Left ventricle myocardium inferior (tissue), 1 donor: ENCODE data around the gene ITCH. TPM values are rescaled to one million over a fixed set of nuclear protein-coding genes. Genes with fewer than 3 reads are reported as not detected.
"Not testable (repeated sequence)": the region's sequence is repeated elsewhere in the genome, so short reads cannot be mapped to it uniquely, and the experiment has no call there.

Experiments used
- DNase-seq: peaks from one replicate; pipeline ENCODE4 v3.0.0-alpha.2; 2020
- H3K27ac ChIP-seq: fragments of 200-600 bp; replicated peaks from 2 replicates; pipeline ENCODE4 v1.8.0; 2021
- H3K27me3 ChIP-seq: fragments of 200-600 bp; 2 replicates; pipeline ENCODE4 v1.8.0; 2021; ENCODE audit warnings: low read depth
- H3K36me3 ChIP-seq: fragments of 200-600 bp; 2 replicates; pipeline ENCODE4 v1.8.0; 2021
- H3K4me1 ChIP-seq: fragments of 200-600 bp; 2 replicates; pipeline ENCODE4 v1.8.0; 2021
- H3K4me3 ChIP-seq: fragments of 200-600 bp; 2 replicates; pipeline ENCODE4 v1.8.0; 2021; ENCODE audit warnings: mild to moderate bottlenecking, moderate library complexity
- H3K9me3 ChIP-seq: fragments of 200-600 bp; replicated peaks from 2 replicates; pipeline ENCODE4 v1.8.0; 2021
- intact Hi-C: fragments of 100-400 bp; cut with micrococcal nuclease; formaldehyde crosslinking; loops from one replicate; pipeline ENCODE4 v1.11.0; 2022
- total RNA-seq: library from RNA; stranded (reverse); fragmentation: NEBNext Ultra II Directional; extraction: Animal tissue kit (Norgen Biotek cat#: 25700); gene quantifications from one replicate; pipeline ENCODE4 v1.2.1, GENCODE V29; 2021
- TF ChIP-seq, protein P1 (sequence below): fragments of 200-600 bp; IDR thresholded peaks from 2 replicates; pipeline ENCODE4 v1.8.0; 2021; ENCODE audit warnings: antibody characterized with exemption, mild to moderate bottlenecking, borderline replicate concordance
- donor health status: DM: no; HTN: yes; CAD: no; lungs with severe emphysema.

The ITCH gene
- total RNA-seq, 1 donor from 2014 or later: 40.1 TPM

DNA sequence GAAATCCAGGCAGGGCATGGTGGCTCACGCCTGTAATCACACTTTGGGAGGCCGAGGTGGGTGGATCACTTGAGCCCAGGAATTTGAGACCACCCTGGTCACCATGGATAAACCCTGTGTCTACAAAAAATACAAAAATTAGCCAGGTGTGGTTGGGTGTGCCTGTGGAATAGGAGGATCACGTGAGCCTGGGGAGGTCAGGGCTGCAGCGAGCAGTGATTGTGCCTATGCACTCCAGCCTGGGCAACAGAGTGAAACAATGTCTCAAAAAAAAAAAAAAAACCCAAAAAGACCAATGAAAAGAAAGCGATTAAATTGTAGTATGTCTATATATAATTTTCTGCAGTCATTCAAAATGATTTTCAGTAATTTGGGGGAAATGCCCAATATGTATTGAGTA lies 70.3 kb downstream of the ITCH start:
- intact Hi-C loops: no loop called here
- DNase-seq: no peak
- no peaks in the 10 kb centered on the region for H3K9me3 ChIP-seq
- H3K27me3 ChIP-seq: no peaks in the 10 kb centered on the region
- no peak overlapping the region for H3K4me3 ChIP-seq
- TF ChIP-seq, protein P1, sequence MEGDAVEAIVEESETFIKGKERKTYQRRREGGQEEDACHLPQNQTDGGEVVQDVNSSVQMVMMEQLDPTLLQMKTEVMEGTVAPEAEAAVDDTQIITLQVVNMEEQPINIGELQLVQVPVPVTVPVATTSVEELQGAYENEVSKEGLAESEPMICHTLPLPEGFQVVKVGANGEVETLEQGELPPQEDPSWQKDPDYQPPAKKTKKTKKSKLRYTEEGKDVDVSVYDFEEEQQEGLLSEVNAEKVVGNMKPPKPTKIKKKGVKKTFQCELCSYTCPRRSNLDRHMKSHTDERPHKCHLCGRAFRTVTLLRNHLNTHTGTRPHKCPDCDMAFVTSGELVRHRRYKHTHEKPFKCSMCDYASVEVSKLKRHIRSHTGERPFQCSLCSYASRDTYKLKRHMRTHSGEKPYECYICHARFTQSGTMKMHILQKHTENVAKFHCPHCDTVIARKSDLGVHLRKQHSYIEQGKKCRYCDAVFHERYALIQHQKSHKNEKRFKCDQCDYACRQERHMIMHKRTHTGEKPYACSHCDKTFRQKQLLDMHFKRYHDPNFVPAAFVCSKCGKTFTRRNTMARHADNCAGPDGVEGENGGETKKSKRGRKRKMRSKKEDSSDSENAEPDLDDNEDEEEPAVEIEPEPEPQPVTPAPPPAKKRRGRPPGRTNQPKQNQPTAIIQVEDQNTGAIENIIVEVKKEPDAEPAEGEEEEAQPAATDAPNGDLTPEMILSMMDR: no peak
- H3K27ac ChIP-seq: no peak overlapping the region
- peaks cover 37% of the 10 kb centered on the region for H3K4me1 ChIP-seq
- peaks cover 8% of the 10 kb centered on the region for H3K36me3 ChIP-seq

DNA sequence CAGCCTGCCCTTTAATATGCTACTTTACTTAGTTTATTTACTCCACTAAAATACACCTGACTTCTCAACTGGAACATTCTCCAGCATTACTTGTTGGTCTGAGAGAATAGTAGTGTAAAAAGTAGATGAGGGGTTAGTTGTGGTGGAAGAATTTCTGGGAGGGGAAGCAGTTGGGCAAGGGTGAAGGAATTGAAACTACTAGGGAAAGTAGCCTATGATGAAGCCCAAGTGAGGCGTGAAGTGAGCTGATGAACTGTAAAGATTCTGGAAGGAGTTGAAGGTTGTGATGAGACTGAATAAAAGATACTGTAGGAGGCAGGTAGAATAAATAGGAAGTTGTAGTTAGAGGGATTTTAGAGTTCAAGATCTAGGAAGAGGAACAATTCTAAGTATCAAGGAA lies 72.5 kb downstream of the ITCH start:
- TF ChIP-seq, protein P1: no peak
- no peak overlapping the region for H3K4me3 ChIP-seq
- DNase-seq: no peak
- peaks cover 22% of the 10 kb centered on the region for H3K36me3 ChIP-seq
- intact Hi-C loops: no loop called here
- H3K27ac ChIP-seq: peak overlapping the region; percentile 76
- H3K9me3 ChIP-seq: no peaks in the 10 kb centered on the region
- H3K4me1 ChIP-seq: peaks cover 34% of the 10 kb centered on the region
- H3K27me3 ChIP-seq: no peaks in the 10 kb centered on the region

DNA sequence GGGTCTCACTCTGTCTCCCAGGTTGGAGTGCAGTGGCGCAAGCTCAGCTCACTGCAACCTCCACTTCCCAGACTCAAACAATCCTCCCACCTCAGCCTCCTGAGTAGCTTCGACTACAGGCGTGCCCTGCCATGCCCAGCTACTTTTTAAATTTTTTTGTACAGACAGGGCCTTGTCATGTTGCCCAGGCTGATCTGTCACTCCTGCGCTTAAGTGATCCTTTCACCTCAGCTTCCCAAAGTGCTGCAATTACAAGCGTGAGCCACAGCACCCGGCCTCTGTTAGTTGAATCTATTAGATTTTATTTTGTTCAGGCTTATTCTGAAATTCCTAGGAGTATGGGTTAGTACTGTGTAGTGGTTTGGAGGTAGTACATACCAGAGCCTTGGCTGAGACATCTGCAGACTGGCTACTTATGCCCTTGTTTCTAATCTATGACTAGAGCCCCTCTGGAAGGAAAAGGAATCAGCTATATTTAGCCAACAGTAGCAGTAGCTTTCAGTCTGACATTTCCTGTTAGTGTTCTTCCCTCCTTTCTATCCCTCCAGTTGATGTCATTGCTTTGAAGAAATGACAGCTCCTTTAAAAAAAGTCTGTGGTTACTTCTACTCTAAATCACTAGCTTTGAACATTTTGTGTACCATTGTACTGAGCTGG lies 74.4 kb downstream of the ITCH start:
- DNase-seq: no peak
- no peaks in the 10 kb centered on the region for H3K27me3 ChIP-seq
- TF ChIP-seq, protein P1: no peak
- H3K4me3 ChIP-seq: no peak overlapping the region
- H3K27ac ChIP-seq: peak overlapping the region; percentile 76
- H3K4me1 ChIP-seq: peaks cover 34% of the 10 kb centered on the region
- H3K36me3 ChIP-seq: peaks cover 41% of the 10 kb centered on the region
- no peaks in the 10 kb centered on the region for H3K9me3 ChIP-seq
- intact Hi-C loops: no loop called here

DNA sequence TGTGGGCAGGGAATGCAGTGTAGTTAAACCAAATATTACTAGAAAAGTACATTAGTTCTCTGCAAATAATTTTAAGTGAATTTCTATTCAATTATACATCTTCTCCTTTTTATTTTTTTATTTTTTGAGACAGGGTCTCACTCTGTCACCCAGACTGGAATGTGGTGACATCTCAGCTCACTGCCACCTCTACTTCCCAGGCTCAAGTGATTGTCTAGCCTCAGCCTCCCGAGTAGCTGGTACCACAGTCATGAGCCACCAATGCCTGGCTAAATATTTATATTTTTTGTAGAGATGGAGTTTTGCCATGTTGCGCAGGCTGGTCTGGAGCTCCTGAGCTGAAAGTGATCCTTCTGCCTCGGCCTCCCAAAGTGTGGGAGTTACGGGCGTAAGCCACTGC lies 76.1 kb downstream of the ITCH start:
- Histone ChIP-seq H3K27me3 (no peaks in the 10 kb centered on the region), H3K36me3 (peaks cover 58% of the 10 kb centered on the region), H3K27ac (no peak overlapping the region), H3K9me3 (no peaks in the 10 kb centered on the region), H3K4me1 (peaks cover 34% of the 10 kb centered on the region), H3K4me3 (no peak overlapping the region)
- intact Hi-C loops: no loop called here
- no peak for DNase-seq
- TF ChIP-seq, protein P1: no peak

DNA sequence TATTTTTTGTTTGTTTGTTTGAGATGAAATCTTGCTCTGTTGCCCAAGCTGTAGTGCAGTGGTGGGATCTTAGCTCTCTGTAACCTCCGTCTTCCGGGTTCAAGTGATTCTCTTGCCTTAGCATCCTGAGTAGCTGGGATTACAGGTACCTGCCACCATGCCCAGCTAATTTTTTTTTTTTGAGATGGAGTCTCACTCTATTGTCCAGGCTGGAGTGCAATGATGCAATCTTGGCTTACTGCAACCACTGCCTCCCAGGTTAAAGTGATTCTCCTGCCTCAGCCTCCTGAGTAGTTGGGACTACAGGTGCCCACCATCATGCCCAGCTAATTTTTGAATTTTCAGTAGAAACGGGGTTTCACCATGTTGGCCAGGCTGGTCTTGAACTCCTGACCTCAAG lies 78.3 kb downstream of the ITCH start:
- intact Hi-C loops, H3K27ac ChIP-seq, H3K9me3 ChIP-seq, H3K4me3 ChIP-seq, DNase-seq, H3K27me3 ChIP-seq: not testable (repeated sequence)
- peaks cover 80% of the 10 kb centered on the region for H3K36me3 ChIP-seq
- H3K4me1 ChIP-seq: peaks cover 20% of the 10 kb centered on the region

DNA sequence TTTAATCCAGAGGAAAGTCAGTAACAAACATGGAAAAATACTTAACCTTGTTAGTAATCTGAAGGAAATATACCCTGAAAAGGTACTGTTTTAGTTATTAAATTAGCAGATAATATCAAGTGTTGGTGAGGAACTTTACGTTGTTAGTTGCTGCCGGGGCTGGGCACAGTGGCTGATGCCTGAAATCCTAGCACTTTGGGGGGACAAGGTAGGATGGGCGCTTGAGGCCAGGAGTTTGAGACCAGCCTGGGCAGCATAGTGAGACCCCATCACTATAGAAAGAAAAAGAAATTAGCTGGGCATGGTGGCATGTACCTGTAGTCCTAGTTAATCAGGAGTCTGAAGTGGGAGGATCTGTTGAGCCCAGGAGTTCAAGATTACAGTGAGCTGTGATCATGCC lies 80.5 kb downstream of the ITCH start:
- H3K4me1 ChIP-seq: no peaks in the 10 kb centered on the region
- H3K27me3 ChIP-seq: no peaks in the 10 kb centered on the region
- no peak for DNase-seq
- H3K9me3 ChIP-seq: no peaks in the 10 kb centered on the region
- no peak overlapping the region for H3K4me3 ChIP-seq
- TF ChIP-seq, protein P1: no peak
- intact Hi-C loops: no loop called here
- no peak overlapping the region for H3K27ac ChIP-seq
- H3K36me3 ChIP-seq: peaks cover 93% of the 10 kb centered on the region
